Mesothelial cell of epicardium (in vitro differentiated cells): ENCODE data around the gene DHRSX. TPM values are rescaled to one million over a fixed set of nuclear protein-coding genes. Genes with fewer than 3 reads are reported as not detected.

ENCODE experiments used
- DNase-seq, 2 experiments: peaks; one replicate each; pipeline ENCODE4 v3.0.0; 2021; ENCODE audit warnings: low spot score in 2 of 2; ENCODE audit not compliant: unreplicated experiment in 2 of 2
- H3K27ac Mint-ChIP-seq: 2 replicates; pipeline ENCODE4 v1.8.0; 2021; ENCODE audit warnings: mixed read lengths
- H3K27me3 Mint-ChIP-seq: 2 replicates; pipeline ENCODE4 v1.8.0; 2021; ENCODE audit warnings: low read depth, mixed read lengths
- H3K36me3 Mint-ChIP-seq: 2 replicates; pipeline ENCODE4 v1.8.0; 2021; ENCODE audit warnings: mixed read lengths
- H3K4me1 Mint-ChIP-seq: 2 replicates; pipeline ENCODE4 v1.8.0; 2021; ENCODE audit warnings: mixed read lengths
- H3K4me3 Mint-ChIP-seq: 2 replicates; pipeline ENCODE4 v1.8.0; 2021; ENCODE audit warnings: mild to moderate bottlenecking, moderate library complexity, mixed read lengths
- H3K9me3 Mint-ChIP-seq: 2 replicates; pipeline ENCODE4 v1.8.0; 2021; ENCODE audit warnings: mixed read lengths
- total RNA-seq: library from RNA; stranded (reverse); gene quantifications from 3 replicates; pipeline ENCODE4 v1.2.1, GENCODE V29; 2021
- TF ChIP-seq, protein P1 (sequence below): fragments of 200-600 bp; sonication (generic); IDR thresholded peaks from one replicate; pipeline ENCODE4 v1.5.0; 2021; ENCODE audit warnings: antibody characterized with exemption; ENCODE audit not compliant: unreplicated experiment

DHRSX gene
- total RNA-seq, 1 donor from 2014 or later, result 43.5 TPM

DNA sequence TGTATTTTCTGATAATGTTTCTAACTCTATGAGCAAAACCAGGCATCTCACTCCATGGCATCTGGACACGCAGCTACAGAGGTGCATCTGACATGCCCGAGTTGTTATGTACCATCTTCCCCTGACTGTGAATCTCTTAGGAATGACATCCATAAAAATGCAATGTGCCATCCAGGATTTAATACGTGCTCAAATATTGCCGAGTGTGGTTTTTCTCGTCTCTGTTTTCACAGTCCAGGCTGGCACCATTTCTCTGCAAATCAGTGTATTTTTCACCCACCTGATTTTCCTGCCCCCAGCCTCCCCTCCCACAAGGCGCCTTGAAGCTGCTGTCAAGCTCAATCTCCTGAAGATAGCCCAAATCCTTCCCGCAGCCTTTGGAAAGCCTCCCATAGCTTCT, 154.6 kb downstream of the DHRSX start:
- H3K4me3 Mint-ChIP-seq, result no peak overlapping the region
- H3K27ac Mint-ChIP-seq, result no peak overlapping the region
- TF ChIP-seq, protein P1, sequence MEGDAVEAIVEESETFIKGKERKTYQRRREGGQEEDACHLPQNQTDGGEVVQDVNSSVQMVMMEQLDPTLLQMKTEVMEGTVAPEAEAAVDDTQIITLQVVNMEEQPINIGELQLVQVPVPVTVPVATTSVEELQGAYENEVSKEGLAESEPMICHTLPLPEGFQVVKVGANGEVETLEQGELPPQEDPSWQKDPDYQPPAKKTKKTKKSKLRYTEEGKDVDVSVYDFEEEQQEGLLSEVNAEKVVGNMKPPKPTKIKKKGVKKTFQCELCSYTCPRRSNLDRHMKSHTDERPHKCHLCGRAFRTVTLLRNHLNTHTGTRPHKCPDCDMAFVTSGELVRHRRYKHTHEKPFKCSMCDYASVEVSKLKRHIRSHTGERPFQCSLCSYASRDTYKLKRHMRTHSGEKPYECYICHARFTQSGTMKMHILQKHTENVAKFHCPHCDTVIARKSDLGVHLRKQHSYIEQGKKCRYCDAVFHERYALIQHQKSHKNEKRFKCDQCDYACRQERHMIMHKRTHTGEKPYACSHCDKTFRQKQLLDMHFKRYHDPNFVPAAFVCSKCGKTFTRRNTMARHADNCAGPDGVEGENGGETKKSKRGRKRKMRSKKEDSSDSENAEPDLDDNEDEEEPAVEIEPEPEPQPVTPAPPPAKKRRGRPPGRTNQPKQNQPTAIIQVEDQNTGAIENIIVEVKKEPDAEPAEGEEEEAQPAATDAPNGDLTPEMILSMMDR, result no peak
- DNase-seq, result no peak
- H3K36me3 Mint-ChIP-seq, result peaks cover 42% of the 10 kb centered on the region
- H3K4me1 Mint-ChIP-seq, result no peaks in the 10 kb centered on the region
- H3K27me3 Mint-ChIP-seq, result no peaks in the 10 kb centered on the region
- peaks cover 30% of the 10 kb centered on the region for H3K9me3 Mint-ChIP-seq

DNA sequence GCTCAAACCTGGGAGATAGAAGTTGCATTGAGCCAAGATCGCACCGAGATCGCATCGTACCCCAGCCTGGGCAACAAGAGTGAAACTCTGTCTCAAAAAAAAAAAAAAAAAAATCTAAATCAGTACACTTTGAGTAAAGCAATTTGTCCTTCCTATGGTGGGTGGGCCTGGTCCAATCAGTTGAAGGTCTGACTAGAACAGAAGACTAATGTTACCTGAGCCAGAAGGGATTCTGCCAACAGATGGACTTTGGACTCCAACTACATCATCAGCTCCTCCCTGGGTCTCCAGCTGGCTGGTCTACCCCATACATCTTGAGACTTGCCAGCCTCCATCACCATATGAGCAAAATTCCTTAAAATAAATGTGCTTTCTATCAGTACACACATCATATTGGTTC, 155.2 kb downstream of the DHRSX start:
- no peak overlapping the region for H3K27ac Mint-ChIP-seq
- H3K4me3 Mint-ChIP-seq, result no peak overlapping the region

DNA sequence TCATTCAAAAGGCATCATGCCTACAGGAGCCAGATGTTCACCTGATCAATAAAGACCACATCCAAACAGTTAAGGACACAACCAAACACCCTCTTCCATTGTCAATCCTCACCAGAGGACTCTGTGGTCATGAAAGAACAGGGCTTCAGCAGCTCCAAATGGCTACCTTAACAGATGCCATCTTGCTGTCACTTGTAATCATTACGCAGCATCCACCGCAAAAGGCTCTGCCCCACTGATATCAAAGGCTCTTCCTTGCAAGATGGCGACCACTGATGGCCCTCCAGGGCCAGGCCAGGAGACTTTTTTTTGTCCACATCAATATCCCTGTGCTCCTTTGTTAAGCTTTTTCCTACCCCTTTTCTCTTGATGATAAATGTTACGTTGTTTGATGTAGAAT, 157.4 kb downstream of the DHRSX start:
- no peaks in the 10 kb centered on the region for H3K4me1 Mint-ChIP-seq
- peaks cover 47% of the 10 kb centered on the region for H3K36me3 Mint-ChIP-seq
- peaks cover 31% of the 10 kb centered on the region for H3K9me3 Mint-ChIP-seq
- no peak overlapping the region for H3K4me3 Mint-ChIP-seq
- TF ChIP-seq, protein P1, result no peak
- DNase-seq, result no peak
- no peaks in the 10 kb centered on the region for H3K27me3 Mint-ChIP-seq
- H3K27ac Mint-ChIP-seq, result no peak overlapping the region

More for the DNA sequence above, 155.2 kb downstream of the DHRSX start:
- DNase-seq, result no peak
- no peaks in the 10 kb centered on the region for H3K27me3 Mint-ChIP-seq
- H3K4me1 Mint-ChIP-seq, result no peaks in the 10 kb centered on the region
- peaks cover 27% of the 10 kb centered on the region for H3K9me3 Mint-ChIP-seq
- H3K36me3 Mint-ChIP-seq, result peaks cover 43% of the 10 kb centered on the region
- TF ChIP-seq, protein P1, result no peak

DNA sequence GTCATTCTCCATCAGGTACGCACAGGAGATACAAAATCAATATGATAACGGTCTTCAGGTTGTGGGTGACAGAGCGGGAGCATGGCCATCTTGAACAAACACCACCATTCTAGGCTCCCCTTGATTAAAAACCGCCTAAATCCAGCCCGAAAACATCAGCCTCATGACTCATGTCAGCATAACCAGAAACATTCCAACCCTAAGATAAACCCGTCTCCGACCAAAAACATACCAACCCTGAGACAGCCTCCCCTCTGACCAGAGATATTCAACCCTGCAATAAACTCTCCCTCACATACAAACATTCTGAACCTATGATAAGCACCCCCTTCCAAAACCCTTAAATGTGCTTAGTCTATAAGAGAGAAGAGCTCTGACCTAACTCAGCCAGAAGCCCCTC, 157.9 kb downstream of the DHRSX start:
- H3K36me3 Mint-ChIP-seq, result peaks cover 48% of the 10 kb centered on the region
- DNase-seq, result no peak

DNA sequence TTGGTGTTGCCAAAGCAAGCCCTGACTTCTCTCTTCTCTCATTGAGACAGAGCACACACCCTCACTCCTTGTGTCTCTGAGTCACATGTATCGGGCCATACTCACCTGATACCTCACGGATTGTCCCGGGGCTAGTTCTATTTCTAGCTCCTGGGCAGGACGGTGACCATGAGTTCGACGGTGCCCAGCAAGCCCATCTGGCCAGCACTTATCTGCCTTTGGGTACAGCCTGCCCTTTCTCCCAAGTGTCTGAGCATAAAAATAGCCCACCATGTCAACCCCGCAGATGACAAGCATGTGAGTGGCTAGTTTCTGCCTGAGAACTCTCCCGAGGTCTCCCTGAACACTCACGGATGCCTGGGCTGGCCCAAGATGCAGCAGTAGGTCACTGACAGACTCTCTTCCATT, 158.5 kb downstream of the DHRSX start:
- Mint-ChIP-seq H3K36me3 (peaks cover 54% of the 10 kb centered on the region), H3K4me1 (no peaks in the 10 kb centered on the region), H3K9me3 (peaks cover 32% of the 10 kb centered on the region), H3K27me3 (no peaks in the 10 kb centered on the region), H3K4me3 (no peak overlapping the region), H3K27ac (no peak overlapping the region)
- TF ChIP-seq, protein P1, result no peak
- no peak for DNase-seq

More for the DNA sequence above, 157.9 kb downstream of the DHRSX start:
- Mint-ChIP-seq H3K9me3 (peaks cover 32% of the 10 kb centered on the region), H3K4me3 (no peak overlapping the region), H3K27ac (peak overlapping the region; percentile 2), H3K27me3 (no peaks in the 10 kb centered on the region), H3K4me1 (no peaks in the 10 kb centered on the region)
- TF ChIP-seq, protein P1, result no peak

DNA sequence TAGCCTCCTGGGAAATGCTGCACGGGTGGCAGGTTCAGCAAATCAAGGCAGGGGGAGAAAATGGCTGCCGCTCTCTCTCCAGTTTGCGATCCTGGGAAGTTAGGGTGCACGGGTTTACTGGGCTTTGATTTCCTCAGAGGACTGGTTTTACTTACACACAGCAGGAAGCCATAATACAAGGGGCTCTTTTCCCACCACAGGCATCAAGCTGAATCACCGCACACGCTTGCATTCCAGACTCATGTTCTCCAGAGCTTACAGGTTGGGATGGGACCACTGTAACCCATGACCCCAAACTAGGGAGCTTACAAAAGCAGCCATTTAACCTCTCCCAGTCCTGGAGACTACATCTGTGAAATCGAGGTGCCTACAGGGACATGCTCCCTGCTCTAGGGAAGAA, 159.8 kb downstream of the DHRSX start:
- peaks cover 30% of the 10 kb centered on the region for H3K9me3 Mint-ChIP-seq
- peaks cover 44% of the 10 kb centered on the region for H3K36me3 Mint-ChIP-seq
- H3K27ac Mint-ChIP-seq, result no peak overlapping the region
- no peak for DNase-seq
- TF ChIP-seq, protein P1, result no peak
- no peaks in the 10 kb centered on the region for H3K27me3 Mint-ChIP-seq
- no peak overlapping the region for H3K4me3 Mint-ChIP-seq
- H3K4me1 Mint-ChIP-seq, result no peaks in the 10 kb centered on the region
